HFF-Myc (cell line): Measurements from ENCODE around the gene IL1RL2.

Source experiments
- DNase-seq: peaks from one replicate; pipeline ENCODE4 v3.0.0-alpha.2; 2011; ENCODE audit warnings: low read depth; ENCODE audit errors: extremely low read depth
- H3K4me3 ChIP-seq: replicated peaks from 2 replicates; pipeline ENCODE4 v1.5.1; 2011; ENCODE audit warnings: low read depth, mild to moderate bottlenecking, control low read depth, low read length
- CTCF ChIP-seq: IDR thresholded peaks from 2 replicates; pipeline ENCODE4 v1.5.1; 2012; ENCODE audit warnings: mild to moderate bottlenecking, low read depth, low read length, control low read depth; ENCODE audit errors: missing control alignments

Gene IL1RL2

DNA sequence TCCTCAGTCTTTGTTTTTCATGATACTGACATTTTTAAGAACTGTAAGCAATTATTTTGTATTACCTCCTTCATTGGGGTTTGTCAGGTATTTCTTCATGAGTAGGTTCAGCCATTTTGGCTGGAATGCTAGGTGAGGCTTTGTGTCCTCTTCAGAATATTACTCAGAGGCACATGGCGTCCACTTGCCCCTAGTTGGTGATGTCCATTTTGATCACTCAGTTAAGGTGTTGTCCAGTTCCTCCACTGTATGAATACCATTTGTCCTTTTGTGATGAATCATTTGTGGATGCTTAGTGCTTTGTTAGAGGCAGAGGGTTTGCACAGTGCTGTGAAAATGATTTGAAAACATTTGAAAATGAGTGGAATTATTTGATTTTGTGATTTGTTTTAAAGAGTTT is 4.7 kb downstream of the IL1RL2 start:
- H3K4me3 ChIP-seq: no peak overlapping the region
- DNase-seq: no peak
- no peak for TF ChIP-seq CTCF

DNA sequence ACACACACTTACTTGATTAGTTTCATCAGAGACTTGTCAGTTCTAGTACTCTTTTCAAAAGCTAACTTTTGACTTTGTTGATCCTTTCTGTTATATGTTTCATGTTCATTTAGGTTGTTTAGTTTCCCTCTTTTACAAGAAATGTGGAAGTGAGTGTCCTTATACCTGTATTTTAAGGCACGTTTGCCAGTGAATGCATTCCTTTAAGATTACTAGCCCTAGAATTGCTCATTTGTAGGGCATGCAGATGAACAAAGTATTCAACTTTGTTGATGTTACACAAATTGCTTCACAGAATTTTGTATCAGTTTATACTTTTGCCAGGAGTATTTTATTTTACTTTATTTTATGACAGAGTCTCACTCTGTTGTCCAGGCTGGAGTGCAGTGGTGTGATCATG is 6.3 kb downstream of the IL1RL2 start:
- no peak for DNase-seq
- TF ChIP-seq CTCF: no peak
- H3K4me3 ChIP-seq: no peak overlapping the region

DNA sequence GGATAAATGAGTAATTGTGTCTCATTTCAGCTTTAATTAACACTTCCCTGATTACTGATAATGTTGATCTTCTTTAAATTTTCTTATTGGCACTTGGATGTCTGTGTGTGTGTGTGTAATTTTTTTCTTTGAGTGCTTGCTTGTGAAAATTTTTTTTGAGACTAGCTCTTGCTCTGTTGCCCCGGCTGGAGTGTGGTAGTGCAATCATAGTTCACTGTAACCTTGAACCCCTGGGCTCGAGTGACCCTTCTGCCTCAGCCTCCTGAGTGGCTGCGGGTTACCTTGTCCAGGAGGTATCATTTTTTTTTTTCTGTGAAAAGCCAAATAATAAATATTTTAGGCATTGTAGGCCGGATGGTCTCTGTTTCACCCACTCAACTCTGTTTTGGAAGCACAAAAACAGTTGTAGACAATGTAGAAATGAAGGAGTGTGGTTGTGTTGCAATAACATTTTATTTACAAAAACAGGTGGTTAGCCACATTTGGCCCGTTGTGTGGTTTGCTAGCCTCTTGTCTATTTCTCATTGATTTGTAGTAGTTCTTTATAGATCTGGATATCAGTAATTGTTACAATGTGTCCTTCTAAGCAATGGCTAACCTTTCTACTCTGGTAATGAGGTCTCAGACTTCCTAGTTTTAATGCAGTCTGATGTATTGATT is 7.9 kb downstream of the IL1RL2 start:
- no peak for TF ChIP-seq CTCF
- H3K4me3 ChIP-seq: no peak overlapping the region
- no peak for DNase-seq

- TF ChIP-seq CTCF: no peak
- H3K4me3 ChIP-seq: no peak overlapping the region
- no peak for DNase-seq
Observed at GRCh38 chr2:102197389-102198137, 10.7 kb downstream of the IL1RL2 start.

DNA sequence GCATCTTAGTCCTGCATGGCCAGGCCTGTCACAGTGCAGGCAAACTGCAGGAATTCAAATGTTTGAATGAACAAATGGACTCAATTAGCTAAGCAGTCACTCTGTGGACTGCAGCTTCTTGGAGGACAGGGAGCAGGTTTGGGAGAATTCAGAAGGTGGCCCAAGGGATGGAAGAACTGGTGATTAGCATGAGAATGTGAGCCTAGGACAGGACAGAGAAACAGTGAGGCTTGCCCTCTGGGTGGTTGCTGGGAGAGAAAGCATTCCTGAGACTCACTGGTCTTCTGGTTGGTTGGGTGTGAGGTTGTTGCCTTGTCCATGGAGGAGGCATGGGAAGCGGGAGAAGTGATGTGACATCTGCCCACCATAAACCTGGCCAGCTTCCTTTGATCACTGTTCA is 13.7 kb downstream of the IL1RL2 start:
- H3K4me3 ChIP-seq: no peak overlapping the region
- no peak for DNase-seq
- TF ChIP-seq CTCF: no peak

- no peak overlapping the region for H3K4me3 ChIP-seq
- DNase-seq: no peak
- no peak for TF ChIP-seq CTCF
Observed at GRCh38 chr2:102204638-102205037, 17.8 kb downstream of the IL1RL2 start.
